ENCODE results near the gene NHSL2. TPM values are rescaled to one million over a fixed set of nuclear protein-coding genes. Genes with fewer than 3 reads are reported as not detected.

NHSL2 gene
- total and polyA plus RNA-seq, 8 donors: under 0.01 to 6.4 (median 1.7) TPM

DNA sequence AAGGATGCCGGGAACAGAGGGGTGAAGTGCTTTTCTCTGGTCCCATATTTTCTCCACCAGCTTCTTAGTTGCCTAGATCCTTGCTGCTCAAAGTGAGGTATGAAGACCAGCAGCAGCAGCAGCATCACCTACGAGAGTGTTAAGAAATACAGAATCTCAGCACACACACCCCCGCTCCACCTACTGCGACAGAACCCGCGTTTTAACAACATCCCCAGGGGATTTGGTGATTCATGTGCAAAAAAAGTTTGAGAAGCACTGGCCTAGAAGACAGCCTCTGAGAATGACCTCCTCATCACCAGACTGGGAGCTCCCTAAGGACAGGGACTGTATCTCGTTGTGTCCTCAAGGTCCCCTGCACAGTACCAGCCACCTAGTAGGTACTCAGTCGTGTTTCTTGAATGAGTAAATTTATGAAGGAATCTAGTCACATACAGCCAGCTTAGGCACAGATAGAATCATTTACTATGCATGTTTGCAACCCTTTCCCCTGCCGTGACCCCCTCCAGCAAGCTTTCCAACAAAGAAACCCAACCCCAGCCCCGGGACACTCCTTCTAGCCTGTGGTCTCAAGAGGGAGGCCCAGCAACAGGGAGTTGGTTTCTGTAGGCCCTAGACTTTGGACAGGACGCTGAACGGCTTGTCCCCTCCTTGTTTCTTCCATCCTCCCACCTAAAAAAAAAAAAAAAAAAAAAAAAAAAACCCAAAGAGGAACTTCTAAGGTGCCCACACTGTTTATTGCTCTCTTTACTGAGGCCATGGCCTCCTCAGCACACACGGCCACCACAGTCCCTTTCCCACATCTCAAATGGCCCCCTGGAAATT is 199.6 kb downstream of the NHSL2 start:
- no peak for DNase-seq
- TF ChIP-seq, protein P1, sequence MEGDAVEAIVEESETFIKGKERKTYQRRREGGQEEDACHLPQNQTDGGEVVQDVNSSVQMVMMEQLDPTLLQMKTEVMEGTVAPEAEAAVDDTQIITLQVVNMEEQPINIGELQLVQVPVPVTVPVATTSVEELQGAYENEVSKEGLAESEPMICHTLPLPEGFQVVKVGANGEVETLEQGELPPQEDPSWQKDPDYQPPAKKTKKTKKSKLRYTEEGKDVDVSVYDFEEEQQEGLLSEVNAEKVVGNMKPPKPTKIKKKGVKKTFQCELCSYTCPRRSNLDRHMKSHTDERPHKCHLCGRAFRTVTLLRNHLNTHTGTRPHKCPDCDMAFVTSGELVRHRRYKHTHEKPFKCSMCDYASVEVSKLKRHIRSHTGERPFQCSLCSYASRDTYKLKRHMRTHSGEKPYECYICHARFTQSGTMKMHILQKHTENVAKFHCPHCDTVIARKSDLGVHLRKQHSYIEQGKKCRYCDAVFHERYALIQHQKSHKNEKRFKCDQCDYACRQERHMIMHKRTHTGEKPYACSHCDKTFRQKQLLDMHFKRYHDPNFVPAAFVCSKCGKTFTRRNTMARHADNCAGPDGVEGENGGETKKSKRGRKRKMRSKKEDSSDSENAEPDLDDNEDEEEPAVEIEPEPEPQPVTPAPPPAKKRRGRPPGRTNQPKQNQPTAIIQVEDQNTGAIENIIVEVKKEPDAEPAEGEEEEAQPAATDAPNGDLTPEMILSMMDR (IDR thresholded peaks at IDR 0.05): no peak
- TF ChIP-seq POLR2A (IDR thresholded peaks at IDR 0.05) (no peak), EP300 (IDR thresholded peaks at IDR 0.05) (no peak)
- H3K9me3 ChIP-seq: no peaks in the 10 kb centered on the region
- 58 to 88% (median 70%) methylated on average over 11 to 13 of the region's 13 CpGs for WGBS, 5 donors
- no peaks in the 10 kb centered on the region for H3K36me3 ChIP-seq
- intact Hi-C loops (cut with DNase I; ENCODE audit: low total_unique reads): no loop called here
- no peaks in the 10 kb centered on the region for H3K27me3 ChIP-seq
- no peak overlapping the region for H3K27ac ChIP-seq
- H3K4me1 ChIP-seq: no peaks in the 10 kb centered on the region
- H3K4me3 ChIP-seq: no peak overlapping the region

DNA sequence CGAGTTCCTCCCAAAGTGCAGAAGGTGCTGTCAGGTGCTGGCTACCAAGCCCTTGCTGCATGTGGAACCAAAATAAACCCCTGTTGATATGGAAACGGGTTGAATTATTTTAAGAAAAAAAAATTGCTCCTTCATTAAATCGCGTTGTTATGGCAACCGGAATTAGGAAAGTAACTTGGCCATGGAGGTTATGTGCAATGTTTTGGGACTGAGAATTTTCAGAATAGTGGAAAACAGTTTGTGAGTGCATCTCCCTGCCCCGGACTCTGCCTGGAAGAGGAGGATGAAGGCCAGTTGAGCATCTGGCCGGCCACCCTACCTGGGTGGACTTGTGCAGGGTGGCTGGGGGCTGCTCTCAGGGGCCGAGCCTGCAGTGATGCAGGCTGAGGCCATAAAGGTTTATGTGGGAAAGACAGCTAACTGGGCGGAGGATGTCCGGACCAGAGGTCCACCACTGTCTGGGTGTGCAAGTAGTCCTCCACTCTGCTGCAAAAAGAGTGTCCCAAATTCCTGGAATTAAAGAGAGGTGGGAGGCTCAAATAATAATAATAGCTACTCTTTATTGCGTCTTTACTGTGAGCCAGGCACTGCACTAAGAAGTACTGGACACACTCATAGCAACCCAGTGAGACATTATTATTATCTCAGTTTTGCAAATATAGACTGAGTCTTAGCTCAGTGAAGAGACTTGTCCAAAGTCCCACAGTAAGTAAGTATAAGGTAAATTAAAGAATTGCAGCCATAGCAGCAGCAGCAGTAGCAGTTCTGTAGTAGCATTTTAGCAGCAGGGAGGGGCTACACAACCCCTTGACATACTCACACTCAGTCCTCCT is 200.4 kb downstream of the NHSL2 start:
- H3K9me3 ChIP-seq: no peaks in the 10 kb centered on the region
- no peaks in the 10 kb centered on the region for H3K36me3 ChIP-seq
- H3K4me1 ChIP-seq: no peaks in the 10 kb centered on the region
- no peak overlapping the region for H3K4me3 ChIP-seq
- 81 to 91% (median 86%) methylated on average over 11 of the region's 11 CpGs for WGBS, 5 donors
- TF ChIP-seq, protein P1 (IDR thresholded peaks at IDR 0.05): no peak
- no peak for TF ChIP-seq POLR2AphosphoS5 (IDR thresholded peaks at IDR 0.05)
- TF ChIP-seq EP300 (IDR thresholded peaks at IDR 0.05): no peak
- TF ChIP-seq POLR2A (IDR thresholded peaks at IDR 0.05): no peak
- H3K27ac ChIP-seq: no peak overlapping the region
- intact Hi-C loops (cut with DNase I; ENCODE audit: low total_unique reads): no loop called here
- DNase-seq: no peak
- H3K27me3 ChIP-seq: no peaks in the 10 kb centered on the region

DNA sequence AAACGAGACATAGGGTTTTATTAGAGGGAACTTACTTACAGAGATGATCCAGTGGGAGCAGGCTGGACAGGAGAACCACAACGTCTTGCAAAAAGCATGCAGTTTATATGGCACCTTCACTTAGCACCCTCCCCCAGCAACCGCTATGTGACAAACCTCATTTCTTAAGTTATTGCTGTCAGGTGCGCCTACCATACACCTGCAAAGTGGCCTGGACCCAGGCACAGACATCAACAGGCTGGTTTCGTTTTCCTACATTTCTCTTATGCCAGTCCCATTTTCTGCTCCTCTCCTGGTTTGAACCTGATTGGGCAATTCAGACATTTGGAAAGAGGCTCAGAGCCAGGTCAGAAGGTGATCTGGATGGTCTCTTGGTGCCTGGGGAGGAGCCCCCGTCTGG is 202.8 kb downstream of the NHSL2 start:
- intact Hi-C loops (cut with DNase I; ENCODE audit: low total_unique reads): no loop called here
- H3K4me1 ChIP-seq: no peaks in the 10 kb centered on the region
- H3K27ac ChIP-seq: no peak overlapping the region
- WGBS, 5 donors: 76 to 95% (median 80%) methylated on average over 4 to 6 of the region's 6 CpGs
- H3K27me3 ChIP-seq: no peaks in the 10 kb centered on the region
- H3K9me3 ChIP-seq: no peaks in the 10 kb centered on the region
- H3K36me3 ChIP-seq: no peaks in the 10 kb centered on the region
- H3K4me3 ChIP-seq: no peak overlapping the region
- TF ChIP-seq EP300 (IDR thresholded peaks at IDR 0.05): no peak
- TF ChIP-seq, protein P1 (IDR thresholded peaks at IDR 0.05): no peak
- no peak for TF ChIP-seq POLR2A (IDR thresholded peaks at IDR 0.05)
- no peak for TF ChIP-seq POLR2AphosphoS5 (IDR thresholded peaks at IDR 0.05)
- DNase-seq: no peak

DNA sequence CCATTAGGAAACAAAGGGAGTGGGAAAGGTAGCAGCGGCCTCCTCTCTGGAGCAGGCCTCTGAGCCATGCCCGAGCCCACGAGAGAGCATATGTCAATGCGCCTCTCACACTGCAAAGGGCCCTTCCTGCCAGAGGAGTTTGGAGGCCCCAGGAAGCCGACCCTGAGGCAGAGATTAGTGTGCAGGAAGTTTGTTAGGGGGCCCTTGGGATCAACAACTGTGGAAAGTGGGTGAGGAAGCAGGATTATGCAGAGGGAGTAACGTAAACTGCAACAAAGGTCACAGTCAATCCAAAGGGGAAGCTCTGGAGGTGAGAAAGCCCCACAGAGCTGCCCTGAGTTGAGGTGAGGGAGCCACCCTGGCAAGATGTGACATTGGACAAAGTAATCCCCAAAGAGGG is 203.7 kb downstream of the NHSL2 start:
- Histone ChIP-seq H3K27me3 (no peaks in the 10 kb centered on the region), H3K9me3 (no peaks in the 10 kb centered on the region), H3K4me1 (no peaks in the 10 kb centered on the region), H3K4me3 (no peak overlapping the region), H3K36me3 (no peaks in the 10 kb centered on the region), H3K27ac (no peak overlapping the region)
- DNase-seq: no peak
- WGBS, 5 donors: 65 to 77% (median 70%) methylated on average over 6 of the region's 6 CpGs
- TF ChIP-seq EP300 (IDR thresholded peaks at IDR 0.05): no peak
- TF ChIP-seq, protein P1 (IDR thresholded peaks at IDR 0.05): no peak
- no peak for TF ChIP-seq POLR2A (IDR thresholded peaks at IDR 0.05)
- no peak for TF ChIP-seq POLR2AphosphoS5 (IDR thresholded peaks at IDR 0.05)
- intact Hi-C loops (cut with DNase I; ENCODE audit: low total_unique reads): no loop called here
